Measurements from ENCODE around the gene SEC14L5.

The SEC14L5 gene

GRCh38 chr16:5018793-5019192 lies 60.7 kb downstream of the SEC14L5 start:
- no peak for DNase-seq

- no peak for DNase-seq
These were observed 61.6 kb downstream of the SEC14L5 start for GRCh38 chr16:5019775-5020174.

DNA sequence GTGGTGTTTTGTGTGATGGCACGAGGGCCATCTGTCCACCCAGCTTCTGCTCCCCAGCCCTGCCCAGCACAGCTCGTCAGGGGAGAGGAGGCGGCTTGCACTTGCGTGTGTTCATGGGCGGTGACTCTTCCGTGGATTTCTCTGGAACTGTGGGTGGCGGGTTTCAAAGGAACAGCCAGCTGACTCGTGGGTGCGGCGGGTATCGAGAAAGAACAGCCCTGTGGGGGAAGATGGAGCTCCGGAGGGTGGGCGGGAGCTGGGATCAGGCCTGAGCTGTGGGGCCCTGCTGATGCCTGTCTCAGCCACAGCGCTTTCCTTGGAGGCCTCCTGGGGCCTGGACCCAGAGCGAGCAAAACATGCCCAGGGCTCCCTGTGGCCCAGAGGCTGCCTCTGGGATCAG lies 62.4 kb downstream of the SEC14L5 start:
- no peak for DNase-seq

- no peak for DNase-seq
These were observed 64.4 kb downstream of the SEC14L5 start for GRCh38 chr16:5022521-5022920.

GRCh38 chr16:5024632-5025031 lies 66.5 kb downstream of the SEC14L5 start:
- no peak for DNase-seq

DNA sequence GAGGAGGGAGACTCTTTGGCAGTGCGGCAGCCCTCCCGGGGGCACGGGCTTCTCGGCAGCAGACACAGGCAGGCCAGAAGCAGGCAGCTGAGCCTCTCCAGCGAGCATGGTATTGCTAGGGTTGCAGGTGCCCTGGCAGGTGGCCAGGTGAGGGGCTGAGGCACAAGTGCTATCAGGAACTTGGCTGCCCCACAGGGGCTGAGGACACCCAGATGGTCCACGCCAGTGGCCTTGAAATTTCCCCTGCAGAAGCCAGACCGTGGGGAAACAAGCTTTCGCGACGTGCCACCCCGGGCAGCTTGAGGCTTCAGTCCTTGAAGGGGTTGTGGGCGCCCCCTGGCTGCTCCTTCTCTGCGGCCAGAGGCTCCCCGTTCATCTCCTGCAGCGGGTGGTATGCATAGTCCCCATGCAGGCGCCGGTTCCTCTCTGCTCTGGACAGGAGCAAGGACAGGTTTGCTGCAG lies 67.1 kb downstream of the SEC14L5 start:
- DNase-seq, result no peak

GRCh38 chr16:5026664-5027063 lies 68.5 kb downstream of the SEC14L5 start:
- DNase-seq, result no peak

GRCh38 chr16:5027086-5027485 lies 69.0 kb downstream of the SEC14L5 start:
- no peak for DNase-seq

DNA sequence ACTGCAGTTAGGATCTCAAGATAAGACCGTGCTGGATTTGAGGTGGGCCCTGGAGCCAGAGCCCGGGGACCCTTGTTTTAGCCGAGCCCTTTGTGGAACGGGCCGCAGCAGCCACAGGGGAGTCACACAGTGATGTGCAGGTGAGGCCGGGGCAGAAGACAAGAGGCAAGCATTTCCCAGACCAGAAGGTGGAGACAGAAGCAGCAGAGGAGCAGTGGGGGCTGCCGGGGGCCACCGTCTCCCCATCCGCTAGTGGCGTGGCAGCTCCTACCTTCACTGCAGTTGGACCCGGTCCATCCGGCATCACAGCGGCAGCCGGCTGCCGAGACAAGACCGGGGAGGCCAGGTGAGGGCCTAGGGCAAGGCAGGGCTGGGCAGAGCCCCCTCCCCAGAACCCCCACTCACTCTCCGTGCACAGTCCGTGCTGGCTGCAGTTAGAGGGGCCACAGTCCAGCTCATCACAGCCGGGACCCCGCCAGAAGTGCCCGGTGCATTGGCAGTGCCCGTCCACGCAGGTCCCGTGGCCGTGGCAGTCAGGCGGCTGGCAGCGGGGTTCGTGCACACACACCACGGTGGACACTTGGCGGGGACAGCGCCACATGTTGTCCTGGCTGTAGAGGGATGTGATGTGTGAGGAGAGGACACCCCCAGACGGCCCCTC lies 69.6 kb downstream of the SEC14L5 start:
- DNase-seq, result no peak

- DNase-seq, result no peak
These were observed 70.9 kb downstream of the SEC14L5 start for GRCh38 chr16:5028950-5029475.

- no peak for DNase-seq
These were observed 72.2 kb downstream of the SEC14L5 start for GRCh38 chr16:5030251-5030870.

DNA sequence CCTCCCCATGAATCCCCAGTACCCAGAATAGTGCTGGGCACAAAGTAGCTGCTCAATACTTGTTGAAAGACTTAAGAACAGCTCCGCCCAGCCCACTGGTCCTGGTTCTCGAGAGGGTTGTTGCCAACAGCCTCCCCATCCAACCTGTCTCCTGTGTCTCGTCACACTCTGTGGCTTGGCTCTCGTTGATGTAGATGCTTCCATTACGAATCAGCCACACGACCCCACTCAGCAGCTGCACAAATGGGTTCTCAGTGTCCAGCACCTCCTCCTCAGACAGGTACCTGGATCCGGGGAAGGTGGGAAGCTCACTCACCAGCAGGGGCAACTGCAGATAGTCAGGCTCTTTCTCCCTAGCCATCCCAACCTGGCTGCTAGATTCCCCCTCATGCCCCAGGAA lies 73.5 kb downstream of the SEC14L5 start:
- DNase-seq, result no peak

GRCh38 chr16:5032748-5033167 lies 74.6 kb downstream of the SEC14L5 start:
- no peak for DNase-seq

DNA sequence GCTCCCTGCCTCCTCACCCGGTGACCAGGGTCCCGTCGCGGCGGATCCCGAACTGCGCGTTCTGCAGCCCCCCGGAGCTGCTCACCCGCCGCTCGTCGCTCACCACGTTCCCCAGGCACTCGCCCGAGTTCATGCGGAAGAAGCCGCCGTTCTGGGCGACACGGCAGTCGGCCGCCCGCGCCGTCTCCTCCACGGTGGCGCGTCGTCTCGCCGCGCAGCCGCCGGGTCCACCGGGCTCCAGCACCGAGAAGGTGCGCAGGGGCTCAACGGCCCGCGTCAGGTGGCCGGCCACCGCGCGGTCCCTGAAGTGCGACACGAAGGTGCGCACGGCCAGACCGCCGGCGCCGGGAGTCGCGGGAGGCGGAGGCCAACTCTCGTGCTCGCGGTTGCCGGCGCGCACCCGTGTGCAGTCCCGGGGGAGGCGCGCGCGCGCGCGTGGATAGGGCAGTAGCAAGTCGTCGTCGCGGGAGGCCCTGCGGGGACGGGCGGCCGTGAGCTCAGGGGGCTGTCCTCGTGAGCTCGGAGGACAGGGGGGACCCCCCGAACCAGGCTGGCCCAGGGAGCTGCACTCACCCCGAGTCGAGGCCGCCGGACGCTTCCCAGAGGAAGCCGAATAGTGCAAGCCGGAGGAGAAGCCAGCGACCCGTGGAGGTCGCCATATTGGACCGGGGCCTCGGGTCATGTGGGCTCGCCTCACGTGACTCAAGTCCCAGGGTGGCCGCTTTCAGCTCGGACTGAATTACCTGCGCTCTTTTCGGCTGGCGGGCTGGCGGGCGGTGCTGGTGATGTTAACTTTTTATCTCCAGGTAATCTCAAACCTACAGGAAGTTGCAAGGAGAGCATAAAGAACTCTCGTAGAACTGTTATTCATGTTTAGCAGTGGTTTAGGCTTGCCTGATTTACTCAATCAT lies 75.4 kb downstream of the SEC14L5 start, which contains the start of gene NAGPA:
NAGPA (minus strand) TSS at position 680 of the 911 bp plus-strand sequence; CDS start at position 659, 21 bp downstream.
- peak; percentile 41 for DNase-seq

DNA sequence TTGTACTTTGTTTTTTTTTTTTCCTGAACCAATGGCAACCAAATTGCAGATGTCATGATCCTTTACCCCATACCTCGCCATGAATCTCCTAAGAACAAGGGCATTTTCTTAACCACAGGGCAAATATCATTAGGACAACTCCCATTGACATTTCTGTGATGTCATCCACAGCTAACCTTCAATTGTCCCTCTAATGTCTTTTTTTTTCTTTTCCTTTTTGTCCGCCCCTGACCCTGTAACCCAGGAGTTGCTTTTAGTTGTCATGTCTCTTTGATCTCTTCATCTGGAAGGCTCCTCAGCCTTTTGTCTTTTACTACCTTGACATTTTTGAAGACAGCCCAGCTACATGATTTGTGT lies 76.0 kb downstream of the SEC14L5 start:
- DNase-seq, result no peak

DNA sequence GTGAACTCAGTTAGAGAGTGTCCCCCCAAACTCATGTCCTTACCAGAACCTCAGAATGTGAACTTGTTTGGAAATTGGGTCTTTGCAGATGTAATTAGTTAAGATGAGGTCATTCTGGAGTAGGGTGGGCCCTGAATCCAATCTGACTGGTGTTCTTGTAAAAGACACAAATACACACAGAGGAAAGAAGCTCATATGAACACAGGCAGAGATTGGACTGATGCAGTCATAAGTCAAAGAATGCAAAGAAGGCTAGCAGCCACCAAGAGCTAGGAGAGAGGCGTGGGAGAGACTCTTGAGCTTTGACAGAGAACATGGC lies 77.7 kb downstream of the SEC14L5 start:
- DNase-seq, result no peak

DNA sequence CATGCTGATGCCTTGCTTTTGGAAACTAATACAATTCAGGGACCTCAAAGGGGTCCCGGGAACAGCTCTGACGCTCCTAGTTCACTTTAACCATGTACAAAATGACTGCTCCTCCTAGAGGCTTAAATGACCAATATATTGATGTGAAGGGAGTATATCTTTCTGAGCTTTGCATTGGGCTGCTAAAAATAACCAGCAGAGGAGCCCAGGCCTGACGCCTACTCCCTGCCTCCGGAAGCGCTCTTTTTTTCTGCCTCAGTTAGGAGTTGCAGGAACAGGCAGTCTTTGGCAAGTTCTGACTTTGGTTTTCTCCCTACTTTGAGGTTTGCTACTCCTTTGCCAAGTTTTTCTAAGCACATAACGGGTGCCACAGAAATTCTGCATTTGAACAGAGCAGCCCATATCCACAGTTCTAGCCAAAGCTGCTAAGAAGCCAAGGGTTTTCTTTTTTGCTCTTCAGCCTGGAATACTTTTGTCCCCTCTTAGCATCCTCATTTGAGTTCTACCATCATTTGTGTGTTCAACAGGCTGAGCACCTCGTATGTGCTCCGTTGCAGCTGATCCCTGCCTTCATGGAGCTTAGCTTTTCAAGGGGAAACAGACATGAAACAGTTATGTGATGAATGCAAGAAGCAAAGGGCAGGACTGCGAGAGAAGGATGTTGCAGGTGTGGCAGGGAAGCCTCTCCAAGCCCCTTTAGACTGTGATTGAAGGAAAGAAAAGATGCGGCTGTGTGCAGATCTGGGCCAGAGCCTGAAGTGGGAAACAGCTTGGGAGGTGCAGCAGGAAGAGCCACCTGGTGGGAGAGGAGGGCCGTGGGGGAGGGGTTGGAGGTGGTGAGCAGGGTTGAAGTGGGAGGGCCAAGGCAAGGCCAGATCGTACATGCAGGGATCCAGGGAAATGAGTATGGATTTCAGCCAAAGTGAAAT lies 78.4 kb downstream of the SEC14L5 start:
- no peak for DNase-seq

GRCh38 chr16:5040451-5040850 lies 82.3 kb downstream of the SEC14L5 start:
- DNase-seq, result no peak

DNA sequence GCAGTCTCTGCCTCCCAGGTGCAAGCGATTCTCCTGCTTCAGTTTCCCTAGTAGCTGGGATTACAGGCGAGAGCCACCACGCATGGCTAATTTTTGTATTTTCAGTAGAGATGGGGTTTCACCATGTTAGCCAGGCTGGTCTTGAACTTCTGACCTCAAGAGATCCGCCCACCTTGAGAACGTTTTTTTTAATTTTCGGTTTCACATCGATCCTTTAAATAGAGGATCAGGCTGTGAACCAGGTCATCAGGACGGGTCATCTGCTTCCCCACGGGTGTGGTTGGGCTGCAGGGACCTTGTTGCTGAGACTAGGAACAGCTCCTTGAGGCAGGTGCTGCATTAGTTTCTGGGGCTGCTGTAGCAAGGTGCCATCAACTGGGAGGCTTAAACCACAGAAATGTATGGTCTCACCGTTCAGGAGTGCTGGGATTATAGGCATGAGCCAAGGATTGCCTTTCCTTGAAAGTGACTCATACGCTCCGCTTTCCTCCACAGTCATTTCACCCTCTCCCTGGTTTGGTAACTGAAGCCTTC lies 83.5 kb downstream of the SEC14L5 start:
- DNase-seq, result no peak

- no peak for DNase-seq
These were observed 84.5 kb downstream of the SEC14L5 start for GRCh38 chr16:5042574-5043171.

GRCh38 chr16:5044011-5044540 lies 85.9 kb downstream of the SEC14L5 start:
- no peak for DNase-seq

Measured in NCI-H446 treated with DMSO at 0.1 percent for 48 hours (cell line).